HepG2 (cell line): Measurements from ENCODE around the gene IL17RB. TPM values are rescaled to one million over a fixed set of nuclear protein-coding genes. Genes with fewer than 3 reads are reported as not detected.
A peak's percentile ranks its signal among the peaks of the same experiment; 100 is the strongest.

Experiments used
- ATAC-seq: fragments of 200-7000 bp; cut with Tn5 transposase; 3 replicates; pipeline ENCODE4 v1.9.1; 2020; ENCODE audit warnings: mild to moderate bottlenecking, moderate library complexity
- BruUV-seq: library from RNA; stranded (reverse); fragments of 400-500 nt; replicated peaks from 2 replicates; lab custom pipeline; 2021; lab: Mats Ljungman, UMichigan
- CTCF ChIA-PET: fragments of 300-600 bp; formaldehyde crosslinking; extraction: SDS; loops from one replicate; lab custom pipeline; 2021; ENCODE audit warnings: low total read pairs, inconsistent platforms, low intra/inter-chr PET ratio; lab: Yijun Ruan, JAX
- POLR2A ChIA-PET: fragments of 350-600 bp; sonication (Branson Sonifier 250); formaldehyde crosslinking; loops from one replicate; lab custom pipeline; 2020; ENCODE audit warnings: antibody characterized with exemption, inconsistent platforms; lab: Yijun Ruan, JAX
- DNase-seq: peaks from one replicate; pipeline ENCODE4 v3.0.0-alpha.2; 2015; ENCODE audit warnings: low spot score
- FAIRE-seq: peaks from 3 replicates; lab custom pipeline; 2011; peaks lifted over from hg19 to GRCh38; lab: Jason Lieb, UNC
- H2AFZ ChIP-seq: one replicate; pipeline ENCODE4 v1.6.1; 2011; ENCODE audit warnings: low read length, inconsistent platforms
- H3K27ac ChIP-seq: fragments of 300-600 bp; 3 replicates; pipeline ENCODE4 v1.8.0; 2011; ENCODE audit warnings: mixed run types, mild to moderate bottlenecking, mixed read lengths, low read length, inconsistent platforms; ENCODE audit not compliant: insufficient read depth; ENCODE audit errors: extremely low read length
- H3K27me3 ChIP-seq, 2 experiments: fragments of 200-600 bp in 1 of 2; 2 replicates in 1 of 2; 3 replicates in 1 of 2; pipeline versions ENCODE4 v1.6.0 to v1.8.0; 2011; ENCODE audit warnings: low read length in 2 of 2, mild to moderate bottlenecking in 2 of 2, moderate library complexity in 2 of 2, inconsistent platforms in 1 of 2; ENCODE audit not compliant: insufficient read depth in 2 of 2, control insufficient read depth in 1 of 2
- H3K36me3 ChIP-seq, 2 experiments: fragments of 200-600 bp in 1 of 2; replicated peaks in 1 of 2; 2 replicates in 1 of 2; 3 replicates in 1 of 2; pipeline versions ENCODE4 v1.5.1 to v1.8.0; 2011; ENCODE audit warnings: low read length in 2 of 2, inconsistent platforms in 1 of 2; ENCODE audit not compliant: insufficient read depth in 2 of 2, control insufficient read depth in 1 of 2
- H3K4me1 ChIP-seq: 2 replicates; pipeline ENCODE4 v1.5.1; 2012; ENCODE audit warnings: low read length, inconsistent platforms; ENCODE audit not compliant: insufficient read depth
- H3K4me2 ChIP-seq: 2 replicates; pipeline ENCODE4 v1.6.0; 2011; ENCODE audit warnings: low read depth, low read length, inconsistent platforms
- H3K4me3 ChIP-seq, 3 experiments: fragments of 200-600 bp in 1 of 3; sonication (generic), shearing (Covaris generic) in 1 of 3; replicated peaks in 1 of 3; 2 replicates each; pipeline ENCODE4 v1.5.1; 2011 to 2016; ENCODE audit warnings: low read length in 3 of 3, inconsistent platforms in 2 of 3, low read depth in 2 of 3, mild to moderate bottlenecking in 2 of 3, control low read depth in 1 of 3, mixed read lengths in 1 of 3; ENCODE audit not compliant: insufficient read depth in 1 of 3
- H3K79me2 ChIP-seq: one replicate; pipeline ENCODE4 v1.6.1; 2011; ENCODE audit warnings: low read length, inconsistent platforms; ENCODE audit not compliant: insufficient read depth
- H3K9ac ChIP-seq: 2 replicates; pipeline ENCODE4 v1.6.0; 2011; ENCODE audit warnings: mild to moderate bottlenecking, low read depth, low read length, inconsistent platforms; ENCODE audit not compliant: insufficient read depth
- H3K9me3 ChIP-seq: 2 replicates; pipeline ENCODE4 v1.5.1; 2012; ENCODE audit warnings: mild to moderate bottlenecking, low read length
- H4K20me1 ChIP-seq: 2 replicates; pipeline ENCODE4 v1.6.0; 2011; ENCODE audit warnings: inconsistent platforms, mild to moderate bottlenecking, low read length, moderate library complexity; ENCODE audit not compliant: insufficient read depth
- FOXJ3 ChIP-seq: sonication (generic); formaldehyde crosslinking; IDR thresholded peaks from 2 replicates; pipeline ENCODE4 v1.4.0; 2020; ENCODE audit warnings: missing genetic modification reagents, mild to moderate bottlenecking, borderline replicate concordance
- SRSF9 ChIP-seq: fragments of 200-400 bp; formaldehyde crosslinking; IDR thresholded peaks from 2 replicates; pipeline ENCODE4 v1.6.1; 2018; ENCODE audit warnings: borderline replicate concordance, mild to moderate bottlenecking, low read depth, low read length; ENCODE audit not compliant: insufficient read depth, poor library complexity, severe bottlenecking
- ZBTB38 ChIP-seq: sonication (generic); formaldehyde crosslinking; IDR thresholded peaks from 2 replicates; pipeline ENCODE4 v1.5.1; 2020; ENCODE audit warnings: mild to moderate bottlenecking, missing genetic modification reagents
- ZC3H13 ChIP-seq: sonication (generic); formaldehyde crosslinking; IDR thresholded peaks from 2 replicates; pipeline ENCODE4 v1.8.1; 2023; ENCODE audit warnings: mild to moderate bottlenecking, missing genetic modification reagents, moderate library complexity
- ZFX ChIP-seq: sonication (generic); formaldehyde crosslinking; IDR thresholded peaks from 2 replicates; pipeline ENCODE4 v1.4.0; 2020; ENCODE audit warnings: mild to moderate bottlenecking, low read depth, missing genetic modification reagents, moderate library complexity
- ZKSCAN8 ChIP-seq: IDR thresholded peaks from 2 replicates; pipeline ENCODE4 v1.6.1; 2016; ENCODE audit warnings: borderline replicate concordance, missing genetic modification reagents, missing compliant biosample characterization
- ZMAT3 ChIP-seq: sonication (generic); formaldehyde crosslinking; conservative IDR thresholded peaks from 2 replicates; pipeline ENCODE4 v1.7.0; 2021; ENCODE audit warnings: missing genetic modification reagents
- ZNF335 ChIP-seq: sonication (generic); formaldehyde crosslinking; IDR thresholded peaks from 2 replicates; pipeline ENCODE4 v1.4.0; 2020; ENCODE audit warnings: missing genetic modification reagents
- WGBS: methylation state at CpG from one replicate; pipeline ENCODE4 v1.1.6; 2017; ENCODE audit warnings: low lambda C conversion rate; 5-methylcytosine and 5-hydroxymethylcytosine counted together
- in situ Hi-C: cut with HindIII; loops from 2 replicates; pipeline ENCODE4 v1.10.0; 2017; ENCODE audit warnings: low pct_unique_long_range_greater_than_20kb; ENCODE audit not compliant: extremely low pct_ligation_motif_present
- intact Hi-C: fragments of 100-400 bp; cut with micrococcal nuclease; formaldehyde crosslinking; loops from one replicate; pipeline ENCODE4 v1.10.0; 2022; ENCODE audit not compliant: unreplicated experiment
- polyA plus RNA-seq, 8 experiments: library from polyadenylated mRNA; depleted of rRNA in 3 of 8; stranded (reverse) in 7 of 8; unstranded in 1 of 8; fragments of >200 nt; fragmentation: Illumina TruSeq in 4 of 8; extraction: Trizol in 4 of 8; gene quantifications; 2 replicates each; pipeline versions ENCODE4 v1.2.1 to v1.2.3, GENCODE V29; 2011 to 2016; ENCODE audit warnings: low read depth in 4 of 8, missing spikeins in 1 of 8, mixed read lengths in 1 of 8; ENCODE audit not compliant: insufficient read depth in 1 of 8
- total RNA-seq, 5 experiments: library from RNA; depleted of rRNA; stranded (reverse); fragments of >200 nt; fragmentation: Illumina TruSeq; extraction: Trizol; gene quantifications; 2 replicates each; pipeline ENCODE4 v1.2.3, GENCODE V29; 2016; ENCODE audit warnings: low read depth in 1 of 5
- TF ChIP-seq, protein P1 (sequence below): IDR thresholded peaks from 2 replicates; pipeline ENCODE4 v1.6.1; 2016; ENCODE audit warnings: low read depth
- TF ChIP-seq, protein P2 (sequence below): sonication (generic); formaldehyde crosslinking; IDR thresholded peaks from 2 replicates; pipeline ENCODE4 v1.9.0; 2022; ENCODE audit warnings: missing genetic modification reagents, mild to moderate bottlenecking, borderline replicate concordance

The IL17RB gene
- total and polyA plus RNA-seq, 2 of the 13 experiments (the other 11 are each of a cell fraction or from before 2014, with no cell fraction given): 130 to 190 TPM

DNA sequence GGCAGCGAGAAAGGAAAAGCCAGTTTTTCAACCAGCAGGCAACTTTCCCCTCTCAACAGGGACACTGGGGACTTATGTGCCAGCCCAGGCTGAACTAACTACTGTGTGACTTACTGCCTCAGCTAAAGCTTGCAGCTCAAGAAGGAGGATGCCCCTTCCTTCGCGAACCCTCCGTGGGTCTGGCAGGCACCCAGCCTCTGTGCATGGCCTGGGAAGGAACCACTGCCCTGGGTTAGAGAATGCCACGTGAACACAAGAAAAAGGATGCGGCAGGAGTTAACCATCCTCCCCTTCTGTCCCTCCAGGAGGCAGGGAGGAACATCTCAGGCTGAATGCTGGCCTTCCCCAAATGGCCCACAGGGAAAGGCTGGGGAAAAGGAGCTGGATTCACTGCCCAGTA lies 29.2 kb upstream of the IL17RB start:
- FAIRE-seq: no peak
- ChIA-PET CTCF (no interaction called here), POLR2A (interaction anchor here (1.5 to 12.1 kb wide), 2 partner anchors 19 to 26 kb away, joined by 6 to 156 read pairs; partner anchors contain the start of gene CHDH)
- no peaks in the 10 kb centered on the region for H3K27me3 ChIP-seq
- no peaks in the 10 kb centered on the region for H3K79me2 ChIP-seq
- H3K4me3 ChIP-seq: no peak overlapping the region
- WGBS: 98% methylated on average over 5 of the region's 6 CpGs
- in situ Hi-C loops (no loop called here), intact Hi-C loops (no loop called here)
- H3K27ac ChIP-seq: peak overlapping the region; percentile 45
- DNase-seq: no peak
- H3K4me2 ChIP-seq: no peak overlapping the region
- no peak overlapping the region for H2AFZ ChIP-seq
- peaks cover 14% of the 10 kb centered on the region for H4K20me1 ChIP-seq
- TF ChIP-seq ZKSCAN8 (no peak), ZNF335 (no peak), ZC3H13 (CRISPR knock-in tag) (0 out of 2 replicates have a peak, but pooled peaks have one; percentile 43), FOXJ3 (no peak), ZFX (CRISPR knock-in tag) (no peak)
- TF ChIP-seq, protein P1, sequence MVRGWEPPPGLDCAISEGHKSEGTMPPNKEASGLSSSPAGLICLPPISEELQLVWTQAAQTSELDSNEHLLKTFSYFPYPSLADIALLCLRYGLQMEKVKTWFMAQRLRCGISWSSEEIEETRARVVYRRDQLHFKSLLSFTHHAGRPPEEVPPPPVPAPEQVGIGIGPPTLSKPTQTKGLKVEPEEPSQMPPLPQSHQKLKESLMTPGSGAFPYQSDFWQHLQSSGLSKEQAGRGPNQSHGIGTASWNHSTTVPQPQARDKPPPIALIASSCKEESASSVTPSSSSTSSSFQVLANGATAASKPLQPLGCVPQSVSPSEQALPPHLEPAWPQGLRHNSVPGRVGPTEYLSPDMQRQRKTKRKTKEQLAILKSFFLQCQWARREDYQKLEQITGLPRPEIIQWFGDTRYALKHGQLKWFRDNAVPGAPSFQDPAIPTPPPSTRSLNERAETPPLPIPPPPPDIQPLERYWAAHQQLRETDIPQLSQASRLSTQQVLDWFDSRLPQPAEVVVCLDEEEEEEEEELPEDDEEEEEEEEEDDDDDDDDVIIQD (CRISPR knock-in tag): no peak
- peaks cover 43 to 69% of the 10 kb centered on the region in 2 experiments for H3K36me3 ChIP-seq
- H3K4me1 ChIP-seq: peaks cover 45% of the 10 kb centered on the region
- BruUV-seq: no TSS peak
- ATAC-seq: no peak
- H3K9ac ChIP-seq: no peak overlapping the region
- no peaks in the 10 kb centered on the region for H3K9me3 ChIP-seq

DNA sequence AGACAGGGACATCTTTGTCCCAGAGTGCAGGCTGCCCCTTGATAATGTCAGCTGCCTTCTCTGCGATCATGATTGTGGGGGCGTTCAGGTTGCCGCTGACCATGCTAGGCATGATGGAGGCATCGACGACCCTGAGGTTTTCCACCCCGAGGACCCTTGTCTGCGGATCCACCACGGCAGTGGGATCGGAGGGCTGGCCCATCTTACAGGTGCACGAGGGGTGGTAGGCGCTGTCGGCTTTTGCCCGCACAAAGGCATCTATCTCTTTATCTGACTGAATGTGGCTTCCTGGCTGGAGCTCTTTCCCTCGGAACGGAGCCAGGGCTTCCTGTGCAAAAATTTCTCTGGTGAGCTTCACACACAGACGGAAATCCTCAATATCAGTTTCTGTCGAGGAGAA lies 28.6 kb upstream of the IL17RB start:
- CTCF ChIA-PET: no interaction called here
- intact Hi-C loops (no loop called here), in situ Hi-C loops (no loop called here)
- POLR2A ChIA-PET: interaction anchor here (1.1 to 12.1 kb wide), 3 partner anchors 19 to 30 kb away, joined by 6 to 156 read pairs (median 7); partner anchors contain the start of gene CHDH
- WGBS: 90% methylated on average over 17 of the region's 17 CpGs
- Histone ChIP-seq H3K4me2 (no peak overlapping the region), H3K4me3 (no peak overlapping the region), H3K4me1 (peaks cover 45% of the 10 kb centered on the region), H3K79me2 (no peaks in the 10 kb centered on the region), H3K27me3 (no peaks in the 10 kb centered on the region), H2AFZ (no peak overlapping the region), H3K36me3 (peaks cover 49 to 75% of the 10 kb centered on the region in 2 experiments), H3K9ac (no peak overlapping the region), H4K20me1 (peaks cover 16% of the 10 kb centered on the region), H3K9me3 (no peaks in the 10 kb centered on the region), H3K27ac (peak overlapping the region; percentile 45)
- no peak for FAIRE-seq
- no peak for ATAC-seq
- no peak for DNase-seq
- BruUV-seq: no TSS peak
- TF ChIP-seq ZBTB38 (CRISPR knock-in tag) (no peak), SRSF9 (no peak), ZMAT3 (CRISPR knock-in tag) (0 out of 2 replicates have a peak, but pooled peaks have one; percentile 11)
- TF ChIP-seq, protein P2, sequence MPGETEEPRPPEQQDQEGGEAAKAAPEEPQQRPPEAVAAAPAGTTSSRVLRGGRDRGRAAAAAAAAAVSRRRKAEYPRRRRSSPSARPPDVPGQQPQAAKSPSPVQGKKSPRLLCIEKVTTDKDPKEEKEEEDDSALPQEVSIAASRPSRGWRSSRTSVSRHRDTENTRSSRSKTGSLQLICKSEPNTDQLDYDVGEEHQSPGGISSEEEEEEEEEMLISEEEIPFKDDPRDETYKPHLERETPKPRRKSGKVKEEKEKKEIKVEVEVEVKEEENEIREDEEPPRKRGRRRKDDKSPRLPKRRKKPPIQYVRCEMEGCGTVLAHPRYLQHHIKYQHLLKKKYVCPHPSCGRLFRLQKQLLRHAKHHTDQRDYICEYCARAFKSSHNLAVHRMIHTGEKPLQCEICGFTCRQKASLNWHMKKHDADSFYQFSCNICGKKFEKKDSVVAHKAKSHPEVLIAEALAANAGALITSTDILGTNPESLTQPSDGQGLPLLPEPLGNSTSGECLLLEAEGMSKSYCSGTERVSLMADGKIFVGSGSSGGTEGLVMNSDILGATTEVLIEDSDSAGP (CRISPR knock-in tag): peak; percentile 30; the same call in 1 of the 2 replicates
